Esophagus (tissue), 2 donors: ENCODE results near the gene HDAC4. TPM values are rescaled to one million over a fixed set of nuclear protein-coding genes. Genes with fewer than 3 reads are reported as not detected.

ENCODE experiments used
- H3K27ac ChIP-seq, 2 donors: one replicate each; pipeline ENCODE4 v1.5.1; 2013; ENCODE audit warnings: low read depth in 2 of 2, mild to moderate bottlenecking in 2 of 2, inconsistent platforms in 1 of 2, low read length in 1 of 2, moderate library complexity in 1 of 2
- H3K27me3 ChIP-seq, 2 donors: one replicate each; pipeline ENCODE4 v1.6.1; 2013; ENCODE audit warnings: low read length in 2 of 2, control low read depth in 1 of 2, mild to moderate bottlenecking in 1 of 2; ENCODE audit not compliant: insufficient read depth in 2 of 2, control insufficient read depth in 1 of 2
- H3K36me3 ChIP-seq, 2 donors: one replicate each; pipeline ENCODE4 v1.6.1; 2013; ENCODE audit warnings: low read length in 1 of 2; ENCODE audit not compliant: control insufficient read depth in 2 of 2, insufficient read depth in 2 of 2
- H3K4me1 ChIP-seq, 2 donors: one replicate each; pipeline ENCODE4 v1.6.1; 2013; ENCODE audit warnings: low read length in 1 of 2; ENCODE audit not compliant: control insufficient read depth in 2 of 2, insufficient read depth in 2 of 2
- H3K4me3 ChIP-seq, 2 donors: one replicate each; pipeline ENCODE4 v1.5.1; 2013; ENCODE audit warnings: low read length in 2 of 2, mild to moderate bottlenecking in 2 of 2, low read depth in 1 of 2, moderate library complexity in 1 of 2
- H3K9me3 ChIP-seq, 2 donors: one replicate each; pipeline ENCODE4 v1.6.1; 2013; ENCODE audit warnings: mild to moderate bottlenecking in 2 of 2, low read depth in 1 of 2, low read length in 1 of 2, moderate library complexity in 1 of 2; ENCODE audit not compliant: control insufficient read depth in 2 of 2, insufficient read depth in 1 of 2
- WGBS, 2 donors: extraction: QIAGEN DNeasy Blood & Tissue Kit; methylation state at CpG; one replicate each; pipeline ENCODE4 v1.1.7; 2013; 5-methylcytosine and 5-hydroxymethylcytosine counted together
- polyA plus RNA-seq, 2 donors: library from polyadenylated mRNA; stranded (reverse); fragments of 200-250 nt; gene quantifications; one replicate each; pipeline ENCODE4 v1.2.3, GENCODE V29; 2013
- donor health status: healthy with polysubstance abuse.
- donor health status: Bipolar disorder and iron deficiency.

The HDAC4 gene
- polyA plus RNA-seq, 2 donors = 5.9 to 10.2 TPM

DNA sequence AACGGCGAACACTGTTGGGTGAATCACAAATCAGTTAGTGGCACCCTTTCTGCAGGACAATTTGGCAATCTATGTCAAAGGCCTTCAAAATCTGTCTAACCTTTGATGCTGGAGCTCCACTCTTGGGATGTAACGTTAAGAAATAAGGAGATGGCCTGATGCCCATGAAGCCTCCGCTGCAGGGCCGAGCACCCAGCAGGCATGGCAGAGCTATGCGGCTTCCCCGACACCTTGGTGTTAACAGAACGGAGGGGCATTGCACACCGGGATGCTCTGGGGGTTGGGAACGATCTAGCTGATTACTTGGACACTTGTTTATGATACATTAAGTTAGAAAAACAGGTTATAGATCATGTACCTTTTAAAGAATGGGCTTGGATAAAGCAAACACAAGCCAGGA lies 265.3 kb downstream of the HDAC4 start:
- H3K4me1 ChIP-seq = peaks cover 2 to 4% of the 10 kb centered on the region in 2 donors
- no peak overlapping the region for H3K27ac ChIP-seq
- H3K4me3 ChIP-seq = no peak overlapping the region
- WGBS, 2 donors = 93 to 94% methylated on average over 10 of the region's 10 CpGs
- H3K9me3 ChIP-seq = peaks cover 0 to 2% of the 10 kb centered on the region in 2 donors
- H3K36me3 ChIP-seq = peaks cover 11 to 51% of the 10 kb centered on the region in 2 donors
- H3K27me3 ChIP-seq = no peaks in the 10 kb centered on the region

DNA sequence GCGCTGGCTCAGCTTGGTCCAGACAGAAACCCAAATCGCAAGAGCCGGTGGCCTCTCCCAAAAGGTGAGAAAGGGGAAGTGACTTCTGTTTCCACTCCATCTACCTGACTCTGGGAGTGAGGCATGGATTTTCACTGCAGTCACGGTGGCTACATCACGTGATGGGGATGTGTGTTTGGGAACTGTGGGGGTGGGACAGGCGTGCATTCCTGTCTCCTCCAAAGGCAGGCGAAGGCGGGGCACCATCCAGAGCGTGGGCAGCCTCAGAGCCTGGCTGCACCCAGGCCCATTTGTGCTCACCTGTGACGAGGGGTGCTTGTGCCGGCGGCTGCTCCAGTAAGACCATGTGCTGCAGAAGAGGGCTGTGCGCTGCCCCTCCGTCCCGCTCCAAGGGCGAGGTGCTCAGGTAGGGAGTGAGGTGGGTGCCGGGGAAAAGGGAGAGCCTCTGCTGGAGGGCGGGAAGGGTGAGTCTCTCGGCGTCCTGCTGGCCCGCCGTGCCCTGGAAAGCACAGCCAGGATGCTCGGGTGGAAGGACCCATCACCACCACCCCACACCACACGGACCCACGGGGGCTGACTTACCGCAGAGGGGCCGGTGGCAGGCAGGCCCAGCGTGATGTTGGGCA lies 266.8 kb downstream of the HDAC4 start:
- Histone ChIP-seq H3K9me3 (peaks cover 0 to 2% of the 10 kb centered on the region in 2 donors), H3K27ac (no peak overlapping the region), H3K27me3 (no peaks in the 10 kb centered on the region), H3K4me3 (no peak overlapping the region), H3K4me1 (peaks cover 0 to 2% of the 10 kb centered on the region in 2 donors), H3K36me3 (peaks cover 11 to 51% of the 10 kb centered on the region in 2 donors)
- 95% methylated on average over 25 to 28 of the region's 28 CpGs for WGBS, 2 donors

GRCh38 chr2:239132786-239133185 lies 268.0 kb downstream of the HDAC4 start:
- Histone ChIP-seq H3K9me3 (peaks cover 0 to 2% of the 10 kb centered on the region in 2 donors), H3K27ac (no peak overlapping the region), H3K27me3 (no peaks in the 10 kb centered on the region), H3K36me3 (peaks cover 16 to 50% of the 10 kb centered on the region in 2 donors), H3K4me3 (no peak overlapping the region), H3K4me1 (no peaks in the 10 kb centered on the region)
- 83 to 89% methylated on average over 12 of the region's 12 CpGs for WGBS, 2 donors

DNA sequence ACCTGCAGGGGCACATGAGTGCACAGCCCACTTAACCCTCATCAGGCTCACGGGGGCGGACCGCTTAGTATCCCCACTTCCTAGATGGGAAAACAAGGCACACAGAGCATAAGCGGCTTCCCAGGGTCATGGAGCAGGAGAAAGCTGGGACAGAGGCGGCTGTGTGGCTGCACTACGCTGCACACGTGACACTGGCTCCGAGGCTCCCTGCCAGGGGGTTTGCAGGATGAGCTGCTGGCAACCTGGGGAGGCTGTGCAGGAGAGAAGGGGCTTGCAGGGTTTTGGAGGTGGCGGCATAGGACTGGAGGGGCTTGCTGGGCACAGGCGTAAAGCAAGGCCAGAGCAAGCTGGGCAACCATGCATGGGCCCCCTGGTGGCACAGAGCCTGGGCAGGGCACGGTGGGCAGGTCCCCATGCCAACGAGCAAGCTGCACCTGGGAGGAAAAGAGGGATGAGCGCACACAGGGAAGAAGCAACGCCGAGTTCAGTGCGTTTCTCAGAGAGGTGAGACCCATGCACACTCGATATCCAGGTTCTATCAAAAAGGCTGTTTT lies 268.6 kb downstream of the HDAC4 start:
- WGBS, 2 donors = 92% methylated on average over 17 of the region's 17 CpGs
- no peak overlapping the region for H3K27ac ChIP-seq
- no peaks in the 10 kb centered on the region for H3K4me1 ChIP-seq
- H3K4me3 ChIP-seq = no peak overlapping the region
- H3K36me3 ChIP-seq = peaks cover 16 to 53% of the 10 kb centered on the region in 2 donors
- H3K9me3 ChIP-seq = peaks cover 0 to 2% of the 10 kb centered on the region in 2 donors
- no peaks in the 10 kb centered on the region for H3K27me3 ChIP-seq

DNA sequence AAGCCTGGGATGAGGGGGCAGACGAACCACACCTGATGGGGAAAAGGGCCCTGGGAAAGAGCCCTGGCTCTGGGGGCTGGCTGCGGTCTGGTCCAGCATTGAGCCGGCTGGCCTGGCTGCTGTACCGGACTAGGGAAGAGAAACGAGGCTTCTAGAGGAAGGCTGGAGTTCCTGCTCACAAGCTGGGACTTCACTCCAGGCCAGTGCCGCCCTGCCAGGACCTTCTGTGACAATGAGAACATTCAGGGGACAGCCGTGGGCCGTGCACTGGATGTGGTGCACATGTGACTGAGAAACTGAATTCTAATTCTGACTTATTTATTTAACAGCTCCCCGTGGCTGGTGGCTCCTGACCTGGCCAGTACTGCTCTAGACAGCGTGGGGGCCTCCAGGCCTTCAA lies 269.3 kb downstream of the HDAC4 start:
- H3K27ac ChIP-seq = no peak overlapping the region
- H3K36me3 ChIP-seq = peaks cover 16 to 50% of the 10 kb centered on the region in 2 donors
- peaks cover 0 to 2% of the 10 kb centered on the region in 2 donors for H3K9me3 ChIP-seq
- H3K4me3 ChIP-seq = no peak overlapping the region
- H3K27me3 ChIP-seq = no peaks in the 10 kb centered on the region
- WGBS, 2 donors = 88 to 92% methylated on average over 10 of the region's 10 CpGs
- no peaks in the 10 kb centered on the region for H3K4me1 ChIP-seq

DNA sequence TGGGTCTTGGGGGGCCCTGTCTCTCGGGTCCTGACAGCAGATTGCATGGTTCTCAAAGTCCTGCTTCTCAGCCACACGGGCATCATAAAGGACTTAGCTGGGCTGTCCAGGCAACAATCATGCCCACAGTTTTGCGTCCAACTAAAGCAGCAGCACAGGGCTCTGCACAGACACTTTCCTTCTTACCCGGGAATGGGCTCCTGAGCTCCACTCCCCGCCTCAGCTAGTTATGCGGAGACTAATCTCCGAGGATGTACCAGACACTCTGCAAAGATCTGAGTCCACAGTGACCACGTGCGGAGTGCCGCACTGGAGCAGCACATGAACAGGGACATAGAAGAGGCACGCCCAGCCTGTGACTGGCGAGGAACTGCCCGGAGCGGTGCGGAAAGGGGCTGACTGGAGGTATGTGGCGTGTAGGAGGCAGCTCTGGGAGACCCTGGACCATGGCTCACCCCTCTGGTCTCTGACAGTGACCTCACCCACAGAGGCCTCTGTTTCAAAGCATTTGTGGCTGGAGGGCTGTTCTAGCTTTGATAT lies 270.0 kb downstream of the HDAC4 start:
- Histone ChIP-seq H3K4me1 (no peaks in the 10 kb centered on the region), H3K9me3 (no peaks in the 10 kb centered on the region), H3K27me3 (no peaks in the 10 kb centered on the region), H3K36me3 (peaks cover 16 to 51% of the 10 kb centered on the region in 2 donors), H3K4me3 (no peak overlapping the region), H3K27ac (no peak overlapping the region)
- WGBS, 2 donors = 95 to 96% methylated on average over 16 of the region's 16 CpGs

- Histone ChIP-seq H3K27me3 (no peaks in the 10 kb centered on the region), H3K27ac (no peak overlapping the region), H3K36me3 (peaks cover 19 to 59% of the 10 kb centered on the region in 2 donors), H3K4me1 (no peaks in the 10 kb centered on the region), H3K9me3 (peaks cover 0 to 2% of the 10 kb centered on the region in 2 donors), H3K4me3 (no peak overlapping the region)
- 86 to 92% methylated on average over 9 of the region's 9 CpGs for WGBS, 2 donors
Measured at GRCh38 chr2:239130041-239130440, 270.8 kb downstream of the HDAC4 start.

- no peak overlapping the region for H3K27ac ChIP-seq
- peaks cover 0 to 8% of the 10 kb centered on the region in 2 donors for H3K9me3 ChIP-seq
- 90 to 92% methylated on average over 8 of the region's 8 CpGs for WGBS, 2 donors
- no peaks in the 10 kb centered on the region for H3K4me1 ChIP-seq
- no peak overlapping the region for H3K4me3 ChIP-seq
- H3K27me3 ChIP-seq = no peaks in the 10 kb centered on the region
- peaks cover 23 to 64% of the 10 kb centered on the region in 2 donors for H3K36me3 ChIP-seq
Measured at GRCh38 chr2:239129147-239129920, 271.5 kb downstream of the HDAC4 start.

DNA sequence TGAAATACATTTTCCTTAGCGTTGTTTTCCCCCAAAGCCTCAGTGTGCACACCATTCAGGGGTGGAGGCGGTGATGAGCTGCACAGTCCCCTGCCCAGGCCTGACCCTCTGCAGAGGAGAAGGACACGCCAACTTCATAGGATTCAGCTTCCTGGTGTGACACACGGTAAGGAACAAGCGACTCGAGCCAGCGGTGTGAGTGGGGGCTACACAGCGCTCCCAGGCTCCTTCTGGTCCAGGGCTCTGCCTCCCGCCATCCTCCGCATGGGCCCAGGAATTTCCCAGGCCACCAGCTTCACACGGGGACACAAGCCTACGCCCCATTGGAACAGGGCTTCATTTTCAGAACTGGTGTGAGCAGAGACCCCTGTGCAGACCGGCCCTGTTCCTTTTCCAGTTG lies 272.1 kb downstream of the HDAC4 start:
- Histone ChIP-seq H3K27me3 (no peaks in the 10 kb centered on the region), H3K4me3 (no peak overlapping the region), H3K4me1 (no peaks in the 10 kb centered on the region), H3K36me3 (peaks cover 21 to 59% of the 10 kb centered on the region in 2 donors), H3K9me3 (peaks cover 0 to 8% of the 10 kb centered on the region in 2 donors), H3K27ac (no peak overlapping the region)
- WGBS, 2 donors = 90 to 95% methylated on average over 13 of the region's 13 CpGs
